ENCODE results near the gene ZC3H12D.

- TF ChIP-seq TAF1 (IDR thresholded peaks at IDR 0.05; ENCODE audit: borderline replicate concordance, insufficient read depth, low read length) (no peak), POLR2AphosphoS5 (IDR thresholded peaks at IDR 0.05; ENCODE audit: low read depth, low read length) (no peak), SIN3A (IDR thresholded peaks at IDR 0.05; ENCODE audit: borderline replicate concordance, insufficient read depth, low read length) (no peak), REST (IDR thresholded peaks at IDR 0.05; ENCODE audit: insufficient read depth in 1 of 2, low read depth in 2 of 2, low read length in 2 of 2) (no peak)
These were observed 13.0 kb downstream of the ZC3H12D start for GRCh38 chr6:149471801-149472200.

Data from PFSK-1 (cell line).